A673 (cell line): ENCODE measurements around the gene ATPAF1. TPM values are rescaled to one million over a fixed set of nuclear protein-coding genes. Genes with fewer than 3 reads are reported as not detected.

Source experiments
- BruUV-seq: library from RNA; stranded (reverse); fragments of 400-500 nt; replicated peaks from 2 replicates; lab custom pipeline; 2021; lab: Mats Ljungman, UMichigan
- CTCF ChIA-PET: fragments of 300-600 bp; sonication (Branson Sonifier 250); formaldehyde crosslinking; loops from one replicate; lab custom pipeline; 2022; ENCODE audit warnings: antibody characterized with exemption; lab: Charles Lee
- POLR2A ChIA-PET: fragments of 300-600 bp; sonication (Branson Sonifier 250); formaldehyde crosslinking; loops from one replicate; lab custom pipeline; 2022; ENCODE audit warnings: antibody characterized with exemption; ENCODE audit not compliant: low non-redundant PET; lab: Charles Lee
- DNase-seq: peaks from one replicate; pipeline ENCODE4 v3.0.0-alpha.2; 2015; ENCODE audit warnings: low spot score
- H3K27ac ChIP-seq: fragments of 200-600 bp; sonication (generic); 2 replicates; pipeline ENCODE4 v1.5.1; 2016; ENCODE audit warnings: mixed run types, low read depth, mild to moderate bottlenecking, mixed read lengths, antibody characterized with exemption, low read length; ENCODE audit not compliant: poor library complexity, severe bottlenecking
- H3K27me3 ChIP-seq: fragments of 200-600 bp; sonication (generic); replicated peaks from 2 replicates; pipeline ENCODE4 v1.6.1; 2017; ENCODE audit warnings: mixed run types, low read depth, mild to moderate bottlenecking, mixed read lengths, antibody characterized with exemption, low read length; ENCODE audit not compliant: insufficient read depth, poor library complexity
- H3K36me3 ChIP-seq: fragments of 200-600 bp; sonication (generic); 2 replicates; pipeline ENCODE4 v1.6.1; 2016; ENCODE audit warnings: mixed run types, mild to moderate bottlenecking, mixed read lengths, antibody characterized with exemption, low read length; ENCODE audit not compliant: insufficient read depth, poor library complexity, severe bottlenecking
- H3K4me1 ChIP-seq: fragments of 200-600 bp; sonication (generic); 2 replicates; pipeline ENCODE4 v1.6.1; 2017; ENCODE audit warnings: mixed run types, mild to moderate bottlenecking, mixed read lengths, antibody characterized with exemption, low read length; ENCODE audit not compliant: insufficient read depth, poor library complexity, severe bottlenecking
- H3K4me3 ChIP-seq: fragments of 200-600 bp; sonication (generic); 2 replicates; pipeline ENCODE4 v1.5.1; 2016; ENCODE audit warnings: low read depth, mixed run types, mild to moderate bottlenecking, mixed read lengths, low read length; ENCODE audit not compliant: poor library complexity, severe bottlenecking
- H3K9me3 ChIP-seq: fragments of 200-600 bp; sonication (generic); 2 replicates; pipeline ENCODE4 v1.6.1; 2016; ENCODE audit warnings: mixed run types, low read depth, mild to moderate bottlenecking, mixed read lengths, antibody characterized with exemption, low read length; ENCODE audit not compliant: poor library complexity, severe bottlenecking
- EZH2 ChIP-seq: fragments of 200-600 bp; sonication (generic); IDR thresholded peaks from 2 replicates; pipeline ENCODE4 v1.6.1; 2017; ENCODE audit warnings: borderline replicate concordance, low read depth, mild to moderate bottlenecking, mixed read lengths, antibody characterized with exemption, low read length; ENCODE audit not compliant: poor library complexity, severe bottlenecking
- intact Hi-C: fragments of 100-400 bp; cut with micrococcal nuclease; formaldehyde crosslinking; loops from one replicate; pipeline ENCODE4 v1.10.0; 2022; ENCODE audit not compliant: unreplicated experiment
- total RNA-seq: library from RNA; stranded (reverse); gene quantifications from 2 replicates; pipeline ENCODE4 v1.2.3, GENCODE V29; 2021
- TF ChIP-seq, protein P1 (sequence below): fragments of 300-800, 200-600 bp; sonication (generic); conservative IDR thresholded peaks from 2 replicates; pipeline ENCODE4 v1.5.1; 2017; ENCODE audit warnings: low read depth, mild to moderate bottlenecking, antibody characterized with exemption, low read length, moderate library complexity, mixed read lengths

Gene ATPAF1
- total RNA-seq, 1 experiment from 2014 or later: 41.7 TPM

DNA sequence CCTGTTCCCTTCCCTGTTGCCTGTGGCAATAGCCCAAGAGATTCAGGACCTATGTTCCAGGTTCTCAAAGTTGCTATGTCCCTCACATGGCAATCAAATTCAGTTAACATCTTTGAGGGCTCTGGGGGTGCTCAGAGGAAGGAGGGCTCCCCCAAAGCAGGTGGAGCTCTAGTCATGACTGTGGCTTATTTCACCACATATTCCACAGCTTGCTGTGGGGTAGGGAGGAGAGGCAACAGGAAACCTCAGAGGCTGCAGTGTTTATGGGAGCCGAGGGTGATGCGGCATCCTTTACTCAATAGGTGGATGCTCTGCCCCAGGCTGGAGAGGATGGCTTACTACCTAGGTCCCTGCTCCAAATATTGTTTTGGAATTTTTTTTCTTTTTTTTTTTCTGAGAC lies 62.9 kb downstream of the ATPAF1 start:
- TF ChIP-seq EZH2: no peak
- TF ChIP-seq, protein P1, sequence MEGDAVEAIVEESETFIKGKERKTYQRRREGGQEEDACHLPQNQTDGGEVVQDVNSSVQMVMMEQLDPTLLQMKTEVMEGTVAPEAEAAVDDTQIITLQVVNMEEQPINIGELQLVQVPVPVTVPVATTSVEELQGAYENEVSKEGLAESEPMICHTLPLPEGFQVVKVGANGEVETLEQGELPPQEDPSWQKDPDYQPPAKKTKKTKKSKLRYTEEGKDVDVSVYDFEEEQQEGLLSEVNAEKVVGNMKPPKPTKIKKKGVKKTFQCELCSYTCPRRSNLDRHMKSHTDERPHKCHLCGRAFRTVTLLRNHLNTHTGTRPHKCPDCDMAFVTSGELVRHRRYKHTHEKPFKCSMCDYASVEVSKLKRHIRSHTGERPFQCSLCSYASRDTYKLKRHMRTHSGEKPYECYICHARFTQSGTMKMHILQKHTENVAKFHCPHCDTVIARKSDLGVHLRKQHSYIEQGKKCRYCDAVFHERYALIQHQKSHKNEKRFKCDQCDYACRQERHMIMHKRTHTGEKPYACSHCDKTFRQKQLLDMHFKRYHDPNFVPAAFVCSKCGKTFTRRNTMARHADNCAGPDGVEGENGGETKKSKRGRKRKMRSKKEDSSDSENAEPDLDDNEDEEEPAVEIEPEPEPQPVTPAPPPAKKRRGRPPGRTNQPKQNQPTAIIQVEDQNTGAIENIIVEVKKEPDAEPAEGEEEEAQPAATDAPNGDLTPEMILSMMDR: no peak
- no peak overlapping the region for H3K27ac ChIP-seq
- intact Hi-C loops: no loop called here
- no TSS peak for BruUV-seq
- no peaks in the 10 kb centered on the region for H3K36me3 ChIP-seq
- no peak for DNase-seq
- no peaks in the 10 kb centered on the region for H3K27me3 ChIP-seq
- no peak overlapping the region for H3K4me3 ChIP-seq
- POLR2A ChIA-PET: no interaction called here
- CTCF ChIA-PET: no interaction called here
- no peaks in the 10 kb centered on the region for H3K9me3 ChIP-seq
- peaks cover 3% of the 10 kb centered on the region for H3K4me1 ChIP-seq

DNA sequence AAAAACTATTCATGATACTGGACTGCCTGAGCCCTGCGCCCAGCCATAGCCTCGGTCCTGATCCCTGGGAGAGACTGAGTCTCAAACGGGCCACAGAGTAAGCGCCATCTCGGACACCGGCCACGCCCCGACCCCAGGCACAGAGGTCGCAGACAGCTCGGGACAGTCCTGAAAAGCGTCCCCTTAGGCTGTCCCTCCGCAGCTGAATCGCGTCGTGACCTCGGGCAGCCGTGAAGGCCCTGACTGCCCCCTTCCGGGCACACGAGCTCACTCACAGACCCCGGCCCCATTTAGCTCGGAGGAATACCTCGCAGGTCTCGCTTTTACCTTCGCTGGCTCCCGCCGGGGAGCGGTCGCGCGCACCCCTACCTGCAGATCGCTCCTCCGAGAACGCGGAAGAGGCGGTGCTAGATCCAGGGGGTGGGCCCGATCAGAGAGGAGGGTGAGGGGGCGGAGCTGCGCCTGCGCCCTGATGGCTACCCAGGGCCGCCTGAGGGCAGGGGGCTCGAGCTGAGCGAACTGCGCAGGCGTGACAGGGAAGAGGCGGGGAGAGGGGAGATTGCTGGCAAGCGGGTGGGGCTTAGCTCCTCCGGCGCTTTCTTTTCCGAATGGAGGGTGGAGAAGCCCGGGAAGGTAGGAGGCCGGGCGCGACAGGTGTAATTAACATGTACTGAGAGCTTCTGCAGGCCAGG lies 64.2 kb downstream of the ATPAF1 start, which contains the start of gene MKNK1:
Gene MKNK1, minus strand, starts transcription at position 411 of the 692 bp plus-strand sequence. CDS start 20,941 bp downstream, outside the sequence.
- intact Hi-C loops: no loop called here
- POLR2A ChIA-PET: no interaction called here
- peaks cover 3% of the 10 kb centered on the region for H3K4me1 ChIP-seq
- H3K36me3 ChIP-seq: no peaks in the 10 kb centered on the region
- TF ChIP-seq, protein P1: no peak; the same call in 1 of the 2 replicates
- no peak for TF ChIP-seq EZH2
- DNase-seq: peak; percentile 96
- peak within 1 kb of the TSS; percentile 95 for H3K4me3 ChIP-seq
- H3K27ac ChIP-seq: peak within 1 kb of the TSS; percentile 51
- BruUV-seq: TSS peak; percentile 50
- no peaks in the 10 kb centered on the region for H3K27me3 ChIP-seq
- CTCF ChIA-PET: interaction anchor here (0.5 to 1.0 kb wide), 2 partner anchors 85 to 162 kb away, joined by 3 read pairs; no protein-coding TSS in a partner anchor
- H3K9me3 ChIP-seq: no peaks in the 10 kb centered on the region

DNA sequence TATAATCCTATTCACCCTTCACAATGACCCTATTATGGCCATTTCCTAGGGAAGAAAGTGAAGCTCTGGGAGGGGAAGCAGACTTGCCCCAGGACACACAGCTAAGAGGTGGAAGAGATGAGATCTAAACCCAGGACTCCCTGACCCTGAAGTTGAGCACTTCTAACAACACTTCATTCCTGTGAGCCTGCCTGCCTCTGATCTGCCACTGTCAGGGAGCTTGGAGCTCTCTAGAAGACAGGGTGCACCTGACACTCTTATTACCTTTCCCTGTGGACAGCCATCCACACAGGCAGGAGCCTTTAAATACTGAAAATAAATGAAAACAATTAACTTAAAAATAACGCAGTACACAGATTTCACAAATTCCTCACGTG lies 64.7 kb downstream of the ATPAF1 start:
- POLR2A ChIA-PET: no interaction called here
- no peaks in the 10 kb centered on the region for H3K36me3 ChIP-seq

More for the DNA sequence above, 64.7 kb downstream of the ATPAF1 start:
- no TSS peak for BruUV-seq
- intact Hi-C loops: no loop called here
- H3K4me1 ChIP-seq: peaks cover 3% of the 10 kb centered on the region
- peak overlapping the region; percentile 95 for H3K4me3 ChIP-seq
- peak overlapping the region; percentile 51 for H3K27ac ChIP-seq
- TF ChIP-seq, protein P1: no peak
- no peak for TF ChIP-seq EZH2
- DNase-seq: no peak
- CTCF ChIA-PET: interaction anchor here (1.0 kb wide), 1 partner anchor 161 kb away, joined by 3 read pairs; no protein-coding TSS in a partner anchor
- H3K27me3 ChIP-seq: no peaks in the 10 kb centered on the region
- no peaks in the 10 kb centered on the region for H3K9me3 ChIP-seq
